H7 (cell line): ENCODE data around the gene ASXL1. TPM values are rescaled to one million over a fixed set of nuclear protein-coding genes. Genes with fewer than 3 reads are reported as not detected.
A peak's percentile ranks its signal among the peaks of the same experiment; 100 is the strongest.

Source experiments
- DNase-seq: peaks from one replicate; pipeline ENCODE4 v3.0.0; 2012
- H3K27me3 ChIP-seq: 2 replicates; pipeline ENCODE4 v1.6.0; 2011; ENCODE audit warnings: mild to moderate bottlenecking, low read length; ENCODE audit not compliant: control insufficient read depth, insufficient read depth
- H3K36me3 ChIP-seq: replicated peaks from 2 replicates; pipeline ENCODE4 v1.5.1; 2011; ENCODE audit warnings: low read length; ENCODE audit not compliant: control insufficient read depth, insufficient read depth
- H3K4me3 ChIP-seq: 2 replicates; pipeline ENCODE4 v1.5.1; 2011; ENCODE audit warnings: low read depth, mild to moderate bottlenecking, control low read depth, low read length, moderate library complexity; ENCODE audit not compliant: insufficient read depth
- total RNA-seq: library from RNA; depleted of rRNA; stranded (reverse); fragments of >200 nt; shearing (Covaris generic); gene quantifications from 2 replicates; pipeline ENCODE4 v1.2.3, GENCODE V29; 2014

ASXL1 gene
- total RNA-seq, 1 experiment from 2014 or later: 14.3 TPM

- no peak overlapping the region for H3K4me3 ChIP-seq
- H3K27me3 ChIP-seq: no peaks in the 10 kb centered on the region
- peak; percentile 33 for DNase-seq
- H3K36me3 ChIP-seq: peaks cover 4% of the 10 kb centered on the region
These were observed 122.5 kb downstream of the ASXL1 start for GRCh38 chr20:32480371-32481241.

GRCh38 chr20:32481311-32482142 is 123.4 kb downstream of the ASXL1 start:
- Histone ChIP-seq H3K36me3 (peaks cover 4% of the 10 kb centered on the region), H3K27me3 (no peaks in the 10 kb centered on the region), H3K4me3 (peak overlapping the region; percentile 87)
- peak; percentile 70 for DNase-seq

GRCh38 chr20:32482143-32482441 is 124.0 kb downstream of the ASXL1 start:
- Histone ChIP-seq H3K4me3 (peak overlapping the region; percentile 87), H3K27me3 (no peaks in the 10 kb centered on the region), H3K36me3 (peaks cover 4% of the 10 kb centered on the region)
- DNase-seq: peak; percentile 93

GRCh38 chr20:32482442-32483261 is 124.5 kb downstream of the ASXL1 start:
- peak; percentile 91 for DNase-seq
- H3K4me3 ChIP-seq: peak overlapping the region; percentile 87
- H3K36me3 ChIP-seq: peaks cover 4% of the 10 kb centered on the region
- H3K27me3 ChIP-seq: no peaks in the 10 kb centered on the region

- Histone ChIP-seq H3K27me3 (no peaks in the 10 kb centered on the region), H3K36me3 (peaks cover 4% of the 10 kb centered on the region), H3K4me3 (peak overlapping the region; percentile 87)
- peak; percentile 99 for DNase-seq
These were observed 125.5 kb downstream of the ASXL1 start for GRCh38 chr20:32483351-32484224.

GRCh38 chr20:32484225-32484957 is 126.3 kb downstream of the ASXL1 start:
- Histone ChIP-seq H3K4me3 (peak overlapping the region; percentile 80), H3K27me3 (no peaks in the 10 kb centered on the region), H3K36me3 (peaks cover 4% of the 10 kb centered on the region)
- peak; percentile 92 for DNase-seq

- DNase-seq: peak; percentile 77
- H3K36me3 ChIP-seq: peaks cover 2% of the 10 kb centered on the region
- H3K4me3 ChIP-seq: peak overlapping the region; percentile 80
- H3K27me3 ChIP-seq: no peaks in the 10 kb centered on the region
These were observed 127.0 kb downstream of the ASXL1 start for GRCh38 chr20:32484958-32485769.

- H3K27me3 ChIP-seq: no peaks in the 10 kb centered on the region
- DNase-seq: peak; percentile 19
- peaks cover under 1% of the 10 kb centered on the region for H3K36me3 ChIP-seq
- no peak overlapping the region for H3K4me3 ChIP-seq
These were observed 127.8 kb downstream of the ASXL1 start for GRCh38 chr20:32485770-32486478.

- H3K4me3 ChIP-seq: no peak overlapping the region
- H3K36me3 ChIP-seq: no peaks in the 10 kb centered on the region
- peak; percentile 12 for DNase-seq
- no peaks in the 10 kb centered on the region for H3K27me3 ChIP-seq
These were observed 129.2 kb downstream of the ASXL1 start for GRCh38 chr20:32487381-32487780.

GRCh38 chr20:32488066-32488838 is 130.1 kb downstream of the ASXL1 start:
- no peaks in the 10 kb centered on the region for H3K36me3 ChIP-seq
- DNase-seq: peak; percentile 3
- H3K27me3 ChIP-seq: no peaks in the 10 kb centered on the region
- H3K4me3 ChIP-seq: no peak overlapping the region
